ENCODE data around the gene ARF1. TPM values are rescaled to one million over a fixed set of nuclear protein-coding genes. Genes with fewer than 3 reads are reported as not detected.

The ARF1 gene
- total RNA-seq, 2 experiments from 2014 or later = 163 to 322 TPM

- Histone ChIP-seq H3K9me3 (ENCODE audit: low read length) (no peaks in the 10 kb centered on the region), H3K36me3 (ENCODE audit: insufficient read depth, low read length) (no peaks in the 10 kb centered on the region), H3K4me2 (ENCODE audit: low read length) (no peak overlapping the region), H3K79me2 (ENCODE audit: insufficient read depth, low read depth, low read length) (no peaks in the 10 kb centered on the region), H3K4me1 (ENCODE audit: insufficient read depth, low read length, poor library complexity, severe bottlenecking) (no peaks in the 10 kb centered on the region), H3K9me2 (ENCODE audit: insufficient read depth, low read length) (no peaks in the 10 kb centered on the region), H4K20me1 (ENCODE audit: insufficient read depth, low read length) (no peaks in the 10 kb centered on the region), H3K27ac (ENCODE audit: low read depth, low read length, poor library complexity, severe bottlenecking) (no peak overlapping the region), H3K4me3 (ENCODE audit: low read depth, low read length, poor library complexity, severe bottlenecking) (no peak overlapping the region), H2AFZ (ENCODE audit: low read length) (no peak overlapping the region)
- BruUV-seq (replicated peaks) = no TSS peak
- no peak for DNase-seq (ENCODE audit: low spot score)
- ChIA-PET CTCF (ENCODE audit: unreplicated experiment) (no interaction called here), POLR2A (no interaction called here)
- TF ChIP-seq CTCF (conservative IDR thresholded peaks at IDR 0.05; ENCODE audit: low read length) = no peak
- no peak for TF ChIP-seq EZH2phosphoT487 (IDR thresholded peaks at IDR 0.05; ENCODE audit: borderline replicate concordance, low read depth, low read length)
- intact Hi-C loops (cut with micrococcal nuclease; ENCODE audit: unreplicated experiment) = no loop called here
Observed at GRCh38 chr1:228048120-228048519, 34.4 kb upstream of the ARF1 start.

GRCh38 chr1:228048659-228049298 is 33.7 kb upstream of the ARF1 start:
- POLR2A ChIA-PET = interaction anchor here (0.6 kb wide), 1 partner anchor 154 kb away, joined by 7 read pairs; no protein-coding TSS in a partner anchor

More at GRCh38 chr1:228048659-228049298, 33.7 kb upstream of the ARF1 start:
- DNase-seq (ENCODE audit: low spot score) = no peak
- H2AFZ ChIP-seq (ENCODE audit: low read length) = no peak overlapping the region
- no peaks in the 10 kb centered on the region for H3K36me3 ChIP-seq (ENCODE audit: insufficient read depth, low read length)
- intact Hi-C loops (cut with micrococcal nuclease; ENCODE audit: unreplicated experiment) = no loop called here
- H3K9me2 ChIP-seq (ENCODE audit: insufficient read depth, low read length) = no peaks in the 10 kb centered on the region
- no TSS peak for BruUV-seq (replicated peaks)
- no peaks in the 10 kb centered on the region for H3K4me1 ChIP-seq (ENCODE audit: insufficient read depth, low read length, poor library complexity, severe bottlenecking)
- TF ChIP-seq EZH2phosphoT487 (IDR thresholded peaks at IDR 0.05; ENCODE audit: borderline replicate concordance, low read depth, low read length) (no peak), CTCF (conservative IDR thresholded peaks at IDR 0.05; ENCODE audit: low read length) (no peak)
- no peaks in the 10 kb centered on the region for H3K79me2 ChIP-seq (ENCODE audit: insufficient read depth, low read depth, low read length)
- H3K4me2 ChIP-seq (ENCODE audit: low read length) = no peak overlapping the region
- CTCF ChIA-PET (ENCODE audit: unreplicated experiment) = no interaction called here
- no peaks in the 10 kb centered on the region for H4K20me1 ChIP-seq (ENCODE audit: insufficient read depth, low read length)
- H3K4me3 ChIP-seq (ENCODE audit: low read depth, low read length, poor library complexity, severe bottlenecking) = no peak overlapping the region
- no peaks in the 10 kb centered on the region for H3K9me3 ChIP-seq (ENCODE audit: low read length)
- H3K27ac ChIP-seq (ENCODE audit: low read depth, low read length, poor library complexity, severe bottlenecking) = no peak overlapping the region

Measured in OCI-LY7 (cell line).